Activated naive CD8-positive, alpha-beta T cell treated with anti-CD3 and anti-CD28 coated beads, Interleukin-2, amount 10 ng/mL, durations not matched to agents 7 days and 5 days (primary cell): ENCODE data around the gene IRF3. TPM values are rescaled to one million over a fixed set of nuclear protein-coding genes. Genes with fewer than 3 reads are reported as not detected.

Experiments
- ATAC-seq: fragments of 150-1000 bp; cut with Tn5 transposase; one replicate; pipeline ENCODE4 v1.10.0; 2021; ENCODE audit warnings: low read depth, moderate library complexity
- POLR2A ChIA-PET: fragments of 350-600 bp; sonication (Branson Sonifier 250); formaldehyde crosslinking; loops from one replicate; lab custom pipeline; 2021; ENCODE audit warnings: antibody characterized with exemption; lab: Charles Lee
- DNase-seq: peaks from one replicate; pipeline ENCODE4 v3.0.0; 2021
- H3K27ac Mint-ChIP-seq: one replicate; pipeline ENCODE4 v1.8.0; 2022; ENCODE audit warnings: mild to moderate bottlenecking, mixed read lengths
- H3K27me3 Mint-ChIP-seq: one replicate; pipeline ENCODE4 v1.8.0; 2022; ENCODE audit warnings: mild to moderate bottlenecking, moderate library complexity, mixed read lengths
- H3K36me3 Mint-ChIP-seq: one replicate; pipeline ENCODE4 v1.8.0; 2021; ENCODE audit warnings: mild to moderate bottlenecking, mixed read lengths
- H3K4me1 Mint-ChIP-seq: one replicate; pipeline ENCODE4 v1.8.0; 2021; ENCODE audit warnings: mixed read lengths
- H3K4me3 Mint-ChIP-seq: one replicate; pipeline ENCODE4 v1.8.0; 2022; ENCODE audit warnings: mild to moderate bottlenecking, moderate library complexity, mixed read lengths
- H3K9me3 Mint-ChIP-seq: one replicate; pipeline ENCODE4 v1.8.0; 2021; ENCODE audit warnings: mixed read lengths
- total RNA-seq, 2 experiments: library from RNA; stranded (reverse); gene quantifications; one replicate each; pipeline ENCODE4 v1.2.3, GENCODE V29; 2021

Gene IRF3
- total RNA-seq, 2 experiments from 2014 or later, result 198 to 205 TPM

DNA sequence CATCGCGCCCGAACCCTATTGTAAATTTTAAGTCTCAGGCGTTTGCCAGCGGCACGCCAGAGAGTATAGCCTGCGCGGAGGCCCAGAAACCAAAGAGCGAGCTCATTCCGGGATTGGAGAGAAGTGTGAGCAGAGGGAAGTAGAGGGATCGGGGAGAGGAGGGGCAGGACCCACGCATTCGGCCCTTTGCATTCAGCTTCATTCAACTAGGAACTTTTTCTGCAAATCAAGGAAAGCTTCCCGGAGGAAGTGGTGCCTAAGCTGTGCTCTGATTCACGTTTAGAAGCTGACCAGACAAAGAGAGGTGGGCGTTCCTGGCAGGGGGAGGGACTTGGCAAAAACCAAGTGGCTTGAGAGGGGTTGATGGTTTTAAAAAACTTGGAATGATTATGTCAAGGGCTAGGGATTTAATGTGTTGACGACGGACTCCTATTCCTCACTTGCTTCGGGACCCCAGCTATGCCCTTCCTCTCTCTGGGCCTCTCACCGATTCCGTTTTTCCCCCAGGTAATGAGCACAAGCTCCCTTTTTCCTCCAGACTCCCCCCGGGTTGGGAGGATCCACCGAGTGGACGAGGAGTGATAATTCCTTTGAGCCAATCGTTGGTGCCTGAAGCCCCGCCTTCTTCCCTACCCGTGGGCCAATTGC is 10.6 kb upstream of the IRF3 start:
- Mint-ChIP-seq H3K4me3 (peak overlapping the region; percentile 99), H3K36me3 (peaks cover 11% of the 10 kb centered on the region), H3K27ac (peak overlapping the region; percentile 97), H3K4me1 (peaks cover 25% of the 10 kb centered on the region), H3K27me3 (no peaks in the 10 kb centered on the region), H3K9me3 (no peaks in the 10 kb centered on the region)
- ATAC-seq (no peak), DNase-seq (no peak)
- POLR2A ChIA-PET, result interaction anchor here (0.6 to 3.3 kb wide), 23 partner anchors 8 to 341 kb away, joined by 3 to 23 read pairs (median 4); partner anchors contain the start of genes ALDH16A1, BCL2L12, CD37 and IRF3

DNA sequence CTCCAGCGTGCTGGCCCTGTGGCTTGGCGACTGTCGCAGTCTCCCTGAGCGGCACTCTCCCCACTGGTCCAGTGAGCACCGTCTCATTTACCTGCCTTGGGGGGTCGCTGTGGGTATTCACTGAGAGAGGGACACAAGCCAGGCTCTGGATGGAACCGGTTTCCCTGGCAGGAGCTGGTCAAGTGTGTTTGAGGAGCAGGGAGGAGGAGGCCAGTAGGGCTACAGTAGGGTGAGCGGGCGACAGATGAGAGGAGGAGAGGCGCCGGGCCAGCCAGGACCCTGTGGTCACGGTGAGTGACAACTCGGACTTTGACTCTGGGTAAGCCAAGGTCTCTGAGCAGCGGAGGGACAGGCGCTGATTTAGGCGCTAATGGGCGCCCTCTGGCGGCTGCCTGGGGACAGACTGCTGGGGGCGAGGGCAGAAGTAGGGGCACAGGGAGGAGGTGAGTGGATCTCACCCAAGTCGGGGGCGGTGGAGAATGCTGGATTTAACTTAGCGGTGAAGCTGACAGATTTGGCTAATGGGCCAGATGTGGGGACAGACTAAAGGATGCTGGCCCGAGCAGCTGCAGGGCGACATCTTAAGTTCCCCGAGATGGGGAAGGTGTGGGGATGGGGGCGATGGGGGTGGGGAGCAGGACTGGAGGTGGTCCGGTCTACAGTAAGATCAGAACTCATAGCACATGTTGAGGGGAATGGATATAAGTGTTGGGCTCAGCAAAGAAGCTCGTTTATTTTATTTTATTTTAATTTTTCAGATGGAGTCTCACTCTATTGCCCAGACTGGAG is 6.7 kb upstream of the IRF3 start:
- peak overlapping the region; percentile 65 for H3K27ac Mint-ChIP-seq

DNA sequence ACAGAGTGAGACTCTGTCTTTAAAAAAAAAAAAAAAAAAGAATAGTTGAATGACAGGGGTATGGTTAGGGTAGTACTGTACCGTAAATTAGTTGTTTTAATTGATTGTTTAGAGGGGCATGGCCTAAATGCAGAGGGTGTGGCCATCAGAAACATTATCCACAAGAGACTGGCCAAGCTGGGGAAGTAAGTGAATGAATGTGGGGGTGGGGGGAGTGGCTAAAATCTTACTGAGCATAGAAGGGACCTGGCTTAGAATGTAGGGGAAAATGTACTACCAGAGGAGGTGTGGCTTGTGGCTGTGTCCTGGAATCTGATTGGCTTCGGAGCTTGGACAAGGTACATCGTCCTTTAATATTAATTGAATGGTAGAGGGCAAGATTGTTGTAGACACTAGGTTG is 3.9 kb upstream of the IRF3 start:
- H3K27me3 Mint-ChIP-seq, result no peaks in the 10 kb centered on the region
- POLR2A ChIA-PET, result interaction anchor here (3.5 kb wide), 1 partner anchor 7 kb away, joined by 18 read pairs; the partner anchor contains the start of gene PRMT1
- ATAC-seq, result no peak

More for the DNA sequence above, 6.7 kb upstream of the IRF3 start:
- peaks cover 19% of the 10 kb centered on the region for H3K4me1 Mint-ChIP-seq
- peaks cover 11% of the 10 kb centered on the region for H3K36me3 Mint-ChIP-seq
- no peaks in the 10 kb centered on the region for H3K27me3 Mint-ChIP-seq
- peak; percentile 83 for DNase-seq
- POLR2A ChIA-PET, result interaction anchor here (0.5 to 1.4 kb wide), 3 partner anchors 82 to 1248 kb away, joined by 3 to 4 read pairs (median 3); partner anchors contain the start of gene PRR12
- ATAC-seq, result no peak
- H3K9me3 Mint-ChIP-seq, result no peaks in the 10 kb centered on the region
- H3K4me3 Mint-ChIP-seq, result no peak overlapping the region

DNA sequence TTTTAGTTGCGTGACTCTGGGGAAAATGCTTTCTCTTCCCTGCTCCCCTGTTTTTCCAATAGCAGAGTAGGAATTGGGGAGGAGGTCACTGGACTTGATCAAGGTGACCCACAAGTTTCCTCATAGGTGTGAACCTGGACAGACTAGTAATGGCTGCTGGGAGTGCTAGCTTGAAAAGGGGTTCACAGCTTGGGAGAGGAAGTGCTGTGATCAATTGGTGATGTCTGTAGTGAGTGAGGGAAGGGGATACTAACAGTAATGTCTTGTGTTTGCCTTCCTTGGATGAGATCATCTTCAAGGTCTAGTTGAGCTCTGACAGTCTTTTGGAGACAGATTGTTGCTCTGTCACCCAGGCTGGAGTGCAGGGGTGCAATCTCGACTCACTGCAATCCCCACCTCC is 1.8 kb upstream of the IRF3 start:
- Mint-ChIP-seq H3K9me3 (no peaks in the 10 kb centered on the region), H3K4me1 (peaks cover 32% of the 10 kb centered on the region), H3K4me3 (peak overlapping the region; percentile 94), H3K27ac (peak overlapping the region; percentile 93), H3K36me3 (peaks cover 9% of the 10 kb centered on the region), H3K27me3 (no peaks in the 10 kb centered on the region)
- ATAC-seq, result no peak
- POLR2A ChIA-PET, result interaction anchor here (1.2 to 3.5 kb wide), 2 partner anchors 9 to 168 kb away, joined by 4 to 18 read pairs; partner anchors contain the start of gene PRMT1
- no peak for DNase-seq

More for the DNA sequence above, 3.9 kb upstream of the IRF3 start:
- peaks cover 10% of the 10 kb centered on the region for H3K36me3 Mint-ChIP-seq
- no peak overlapping the region for H3K4me3 Mint-ChIP-seq
- peaks cover 24% of the 10 kb centered on the region for H3K4me1 Mint-ChIP-seq
- H3K9me3 Mint-ChIP-seq, result no peaks in the 10 kb centered on the region
- DNase-seq, result no peak
- no peak overlapping the region for H3K27ac Mint-ChIP-seq

DNA sequence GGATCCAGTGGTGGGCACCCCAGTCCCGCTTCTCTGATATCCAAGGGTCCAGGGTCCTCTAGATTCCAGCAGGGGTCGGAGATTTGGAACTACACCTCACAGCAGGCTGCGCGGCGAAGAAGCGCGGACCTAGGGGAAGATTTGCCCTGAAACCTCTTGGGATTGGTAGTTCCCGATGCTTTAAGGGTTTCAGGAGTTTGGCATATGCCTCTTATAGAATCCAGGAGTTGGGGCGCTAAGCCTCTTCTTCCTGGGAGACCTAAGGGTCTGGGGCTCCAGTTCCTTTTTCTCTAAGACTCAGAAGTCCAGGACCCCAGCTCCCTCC is 425 bp upstream of the IRF3 start:
- Mint-ChIP-seq H3K27ac (peak overlapping the region; percentile 93), H3K4me3 (peak overlapping the region; percentile 94), H3K27me3 (no peaks in the 10 kb centered on the region), H3K4me1 (peaks cover 25% of the 10 kb centered on the region), H3K9me3 (no peaks in the 10 kb centered on the region), H3K36me3 (peaks cover 2% of the 10 kb centered on the region)
- ATAC-seq (no peak), DNase-seq (no peak)
- POLR2A ChIA-PET, result interaction anchor here (1.0 to 3.9 kb wide), 7 partner anchors 10 to 170 kb away, joined by 3 to 46 read pairs (median 4); partner anchors contain the start of genes PRMT1, PRR12, RRAS and SCAF1

DNA sequence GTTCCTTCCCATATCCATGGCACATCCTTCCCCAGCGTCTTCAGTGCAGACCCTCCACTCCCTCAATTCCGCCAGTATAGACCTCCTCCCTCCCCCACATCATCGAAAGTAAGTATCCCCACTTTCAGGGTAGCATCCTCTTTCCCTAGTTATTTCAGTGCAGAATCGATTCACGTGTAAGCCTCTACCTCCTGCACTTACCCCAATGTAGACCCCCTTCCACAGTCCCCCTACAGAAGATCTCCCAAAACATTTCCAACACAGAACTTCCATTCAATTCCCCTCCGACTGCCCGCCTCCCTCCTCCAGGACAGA is 664 bp downstream of the IRF3 start:
- POLR2A ChIA-PET, result interaction anchor here (0.6 to 3.9 kb wide), 11 partner anchors 9 to 169 kb away, joined by 3 to 46 read pairs (median 3); partner anchors contain the start of genes PRMT1, PRR12, PRRG2 and RCN3
- ATAC-seq (no peak), DNase-seq (no peak)
- no peaks in the 10 kb centered on the region for H3K27me3 Mint-ChIP-seq
- peaks cover 2% of the 10 kb centered on the region for H3K36me3 Mint-ChIP-seq
- H3K4me1 Mint-ChIP-seq, result peaks cover 25% of the 10 kb centered on the region
- no peaks in the 10 kb centered on the region for H3K9me3 Mint-ChIP-seq
- H3K27ac Mint-ChIP-seq, result peak overlapping the region; percentile 93
- peak overlapping the region; percentile 94 for H3K4me3 Mint-ChIP-seq

DNA sequence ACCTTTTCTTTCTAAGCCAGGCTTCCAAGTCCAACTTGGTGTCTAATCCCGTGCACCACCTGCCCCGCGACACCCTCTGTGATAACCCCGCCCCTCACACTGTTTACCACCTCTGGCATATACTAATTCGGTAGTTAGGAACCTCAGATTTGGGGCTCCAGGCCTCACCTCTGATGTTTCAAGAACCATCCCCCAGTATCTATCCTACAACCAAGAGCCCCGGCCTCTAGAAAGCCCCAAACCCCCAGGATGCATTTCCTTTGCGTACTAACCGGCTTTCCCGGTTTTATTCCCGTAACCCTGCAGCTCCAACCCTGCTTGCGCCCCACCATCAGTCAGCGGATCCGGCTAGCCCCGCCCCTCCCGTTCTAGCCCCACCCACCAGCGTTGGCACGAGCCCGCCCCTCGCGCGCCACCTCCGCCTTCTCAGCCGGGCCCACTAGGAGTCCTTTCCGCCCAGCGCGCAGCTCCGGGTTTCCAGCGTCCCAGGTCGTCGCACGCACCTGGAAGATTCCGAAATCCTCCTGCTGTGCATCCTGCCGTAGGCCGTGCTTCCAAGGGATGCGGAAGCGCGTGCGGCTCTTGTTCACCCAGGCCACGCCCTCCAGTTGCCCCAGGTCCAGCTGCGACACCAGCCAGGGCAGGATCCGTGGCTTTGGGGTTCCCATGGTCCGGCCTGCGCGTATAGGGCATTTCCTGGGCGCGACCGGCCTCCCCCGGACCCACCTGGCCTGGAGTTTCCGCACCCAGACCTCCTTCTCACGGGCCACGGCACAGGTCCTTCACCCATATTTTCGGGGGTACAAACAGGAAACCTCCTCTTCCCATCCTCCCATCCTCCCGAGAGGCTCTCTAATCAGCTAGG is 1.3 kb downstream of the IRF3 start:
- peak; percentile 59 for ATAC-seq
- Mint-ChIP-seq H3K27me3 (no peaks in the 10 kb centered on the region), H3K36me3 (peaks cover 2% of the 10 kb centered on the region), H3K4me1 (peaks cover 25% of the 10 kb centered on the region), H3K4me3 (peak overlapping the region; percentile 94), H3K27ac (peak overlapping the region; percentile 93), H3K9me3 (no peaks in the 10 kb centered on the region)
- DNase-seq, result peak; percentile 90
- POLR2A ChIA-PET, result interaction anchor here (0.6 to 3.9 kb wide), 12 partner anchors 8 to 169 kb away, joined by 3 to 46 read pairs (median 3); partner anchors contain the start of genes NOSIP, PRMT1, PRR12 and PRRG2

DNA sequence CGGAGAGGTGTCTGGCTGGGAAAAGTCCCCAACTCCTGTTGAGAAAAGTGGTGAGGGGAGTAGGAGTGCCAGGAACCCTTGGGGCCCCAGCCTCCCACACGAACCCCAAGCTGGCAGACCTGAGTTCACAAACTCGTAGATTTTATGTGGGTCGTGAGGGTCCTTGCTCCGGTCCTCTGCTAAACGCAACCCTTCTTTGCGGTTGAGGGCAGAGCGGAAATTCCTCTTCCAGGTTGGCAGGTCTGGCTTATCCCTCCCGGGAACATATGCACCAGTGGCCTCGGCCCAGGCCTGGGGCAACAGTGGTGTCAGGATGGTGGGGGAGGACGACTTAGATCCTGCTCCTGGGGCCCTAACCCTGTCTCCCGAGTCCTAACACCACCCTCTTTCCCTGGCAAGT is 2.4 kb downstream of the IRF3 start:
- H3K36me3 Mint-ChIP-seq, result peaks cover 2% of the 10 kb centered on the region
- no peak for DNase-seq

DNA sequence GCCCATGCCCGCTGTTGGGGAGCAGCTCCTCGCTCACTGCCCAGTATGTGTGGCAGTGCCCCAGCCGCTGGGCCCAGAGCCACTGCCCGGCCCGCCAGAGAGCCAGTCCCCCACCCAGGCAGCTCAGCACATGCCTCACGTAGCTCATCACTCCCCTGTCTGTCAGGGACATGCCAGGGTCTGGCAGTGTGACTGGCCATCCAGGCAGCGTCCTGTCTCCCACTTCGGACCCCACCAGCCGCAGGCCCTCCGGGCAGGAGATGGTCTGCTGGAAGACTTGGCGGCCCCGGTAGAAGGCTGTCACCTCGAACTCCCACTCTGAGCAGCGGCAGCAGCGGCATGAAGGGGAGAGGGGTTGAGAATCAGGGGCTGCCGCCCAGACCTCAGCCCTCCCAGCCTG is 3.6 kb downstream of the IRF3 start:
- ATAC-seq (no peak), DNase-seq (no peak)
- Mint-ChIP-seq H3K4me1 (peaks cover 17% of the 10 kb centered on the region), H3K4me3 (no peak overlapping the region), H3K27ac (no peak overlapping the region), H3K36me3 (peaks cover 5% of the 10 kb centered on the region), H3K27me3 (no peaks in the 10 kb centered on the region), H3K9me3 (no peaks in the 10 kb centered on the region)
- POLR2A ChIA-PET, result interaction anchor here (1.3 to 3.9 kb wide), 2 partner anchors 19 to 21 kb away, joined by 3 to 46 read pairs; partner anchors contain the start of genes RRAS and SCAF1

More for the DNA sequence above, 2.4 kb downstream of the IRF3 start:
- peak overlapping the region; percentile 93 for H3K27ac Mint-ChIP-seq
- peaks cover 23% of the 10 kb centered on the region for H3K4me1 Mint-ChIP-seq
- POLR2A ChIA-PET, result interaction anchor here (1.2 to 3.9 kb wide), 3 partner anchors 14 to 83 kb away, joined by 3 to 46 read pairs (median 23); partner anchors contain the start of genes NOSIP, PRMT1, RRAS and SCAF1
- H3K4me3 Mint-ChIP-seq, result peak overlapping the region; percentile 94
- ATAC-seq, result no peak
- no peaks in the 10 kb centered on the region for H3K27me3 Mint-ChIP-seq
- no peaks in the 10 kb centered on the region for H3K9me3 Mint-ChIP-seq

DNA sequence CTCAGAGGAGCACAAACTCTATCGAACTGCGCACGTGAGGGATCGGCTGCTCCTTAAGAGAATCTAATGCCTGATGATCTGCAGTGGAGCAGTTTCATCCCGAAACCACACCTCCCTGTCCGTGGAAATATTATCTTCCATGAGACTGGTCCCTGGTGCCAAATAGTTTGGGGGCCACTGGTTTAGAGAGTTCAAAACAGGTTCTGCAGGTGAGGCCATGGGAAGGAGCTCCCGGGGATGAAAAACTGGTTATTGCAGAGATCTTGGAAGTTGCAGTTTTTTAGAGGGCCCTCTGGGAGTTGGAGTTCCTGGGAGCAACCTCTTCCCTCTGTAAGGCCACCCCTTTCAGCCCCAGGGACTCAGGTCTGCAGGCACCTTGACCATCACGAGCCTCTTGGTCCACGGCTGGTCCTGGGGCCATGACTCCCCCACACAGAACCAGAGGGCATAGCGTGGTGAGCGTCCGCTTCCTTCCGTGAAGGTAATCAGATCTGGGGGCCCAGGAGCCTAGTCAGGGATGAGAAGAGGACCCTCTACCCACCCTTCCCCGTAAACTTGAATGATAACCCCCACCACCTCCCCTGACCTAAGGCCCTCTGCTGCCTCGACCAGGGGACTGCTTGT is 5.2 kb downstream of the IRF3 start:
- Mint-ChIP-seq H3K4me3 (no peak overlapping the region), H3K27ac (no peak overlapping the region), H3K4me1 (peaks cover 13% of the 10 kb centered on the region), H3K36me3 (peaks cover 8% of the 10 kb centered on the region), H3K9me3 (no peaks in the 10 kb centered on the region), H3K27me3 (no peaks in the 10 kb centered on the region)
- ATAC-seq, result no peak
- no peak for DNase-seq
- POLR2A ChIA-PET, result interaction anchor here (1.0 to 1.3 kb wide), 3 partner anchors 12 to 20 kb away, joined by 3 to 5 read pairs (median 3); no protein-coding TSS in a partner anchor

DNA sequence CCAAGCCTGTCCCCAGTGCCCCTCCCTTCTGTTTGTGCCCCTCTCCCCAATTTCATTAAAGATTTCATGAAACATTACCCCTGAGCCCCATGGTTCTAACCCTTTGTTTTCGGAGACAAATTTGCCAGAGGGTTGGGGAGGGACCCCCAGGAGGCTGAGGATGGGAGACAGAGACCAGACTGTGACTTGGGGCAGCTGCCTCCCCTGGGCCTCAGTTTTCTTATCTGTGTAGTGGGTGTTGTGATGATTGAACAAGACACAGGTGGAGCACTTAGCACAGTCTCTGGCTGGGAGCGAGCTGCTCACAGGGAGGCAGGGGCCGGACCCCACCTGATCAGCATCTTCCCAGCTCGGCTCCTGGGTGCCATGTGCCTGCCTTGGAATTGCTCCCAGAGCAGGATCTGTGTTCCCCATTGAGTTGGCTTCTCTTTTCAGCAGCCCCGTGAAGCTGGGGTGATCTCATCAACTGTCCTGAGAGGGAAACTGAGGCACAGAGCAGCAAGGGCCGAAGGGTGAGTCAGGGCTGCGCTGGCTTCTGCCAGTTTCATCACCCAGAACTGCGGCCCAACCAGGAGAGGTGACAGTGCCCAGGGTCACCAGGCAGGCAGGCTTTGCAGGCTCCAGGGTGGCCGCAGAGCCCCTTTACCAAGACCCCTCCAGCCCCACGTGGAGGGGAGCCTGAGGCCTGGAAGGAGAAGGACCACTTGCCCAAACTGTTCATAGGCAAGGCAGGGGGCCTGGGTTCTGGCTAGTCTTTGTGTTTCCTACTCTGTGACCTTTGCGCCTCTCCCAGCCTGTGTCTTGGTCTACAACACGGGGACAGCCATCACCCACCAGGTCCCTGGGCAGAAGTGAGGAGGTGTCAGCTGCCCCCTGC is 6.9 kb downstream of the IRF3 start:
- H3K9me3 Mint-ChIP-seq, result no peaks in the 10 kb centered on the region
- no peak overlapping the region for H3K27ac Mint-ChIP-seq
- ATAC-seq (no peak), DNase-seq (no peak)
- H3K4me3 Mint-ChIP-seq, result no peak overlapping the region
- H3K4me1 Mint-ChIP-seq, result peaks cover 6% of the 10 kb centered on the region
- H3K36me3 Mint-ChIP-seq, result peaks cover 8% of the 10 kb centered on the region
- H3K27me3 Mint-ChIP-seq, result no peaks in the 10 kb centered on the region
- POLR2A ChIA-PET, result interaction anchor here (1.4 kb wide), 1 partner anchor 10 kb away, joined by 6 read pairs; no protein-coding TSS in a partner anchor
